Adrenal gland (tissue), 12 donors: ENCODE results near the gene ADGRA1. TPM values are rescaled to one million over a fixed set of nuclear protein-coding genes. Genes with fewer than 3 reads are reported as not detected.
A peak's percentile ranks its signal among the peaks of the same experiment; 100 is the strongest.

Experiments used
- DNase-seq, 7 donors: peaks; one replicate each; pipeline ENCODE4 v3.0.0-alpha.2; 2019 to 2020
- H3K27ac ChIP-seq, 5 donors: fragments of 200-600 bp; sonication (generic) in 4 of 5; 1 replicate in 3 of 5; 2 replicates in 2 of 5; pipeline versions ENCODE4 v1.5.1 to v1.8.0; 2016 to 2020; ENCODE audit warnings: mild to moderate bottlenecking in 1 of 5
- H3K27me3 ChIP-seq: fragments of 200-600 bp; 2 replicates; pipeline ENCODE4 v1.8.0; 2021
- H3K36me3 ChIP-seq, 2 donors: fragments of 200-600 bp; replicated peaks in 1 of 2; 1 replicate in 1 of 2; 2 replicates in 1 of 2; pipeline versions ENCODE4 v1.5.1 to v1.8.0; 2018 to 2022
- H3K4me1 ChIP-seq, 2 donors: fragments of 200-600 bp; replicated peaks in 1 of 2; 1 replicate in 1 of 2; 2 replicates in 1 of 2; pipeline versions ENCODE4 v1.5.1 to v1.8.0; 2018 to 2021
- H3K4me3 ChIP-seq, 4 donors: fragments of 200-600 bp; sonication (generic) in 3 of 4; one replicate each; pipeline ENCODE4 v1.5.1; 2016 to 2018
- H3K9me3 ChIP-seq, 3 donors: fragments of 200-600 bp; sonication (generic) in 1 of 3; replicated peaks in 1 of 3; 1 replicate in 2 of 3; 2 replicates in 1 of 3; pipeline versions ENCODE4 v1.5.1 to v1.8.0; 2016 to 2021
- CTCF ChIP-seq, 6 experiments: fragments of 450-650 bp in 4 of 6; fragments of 200-600 bp in 2 of 6; sonication (generic) in 1 of 6; IDR thresholded peaks; 1 replicate in 5 of 6; 2 replicates in 1 of 6; pipeline versions ENCODE4 v1.5.1 to v1.8.0; 2016 to 2021; ENCODE audit warnings: antibody characterized with exemption in 6 of 6, mild to moderate bottlenecking in 2 of 6, moderate library complexity in 1 of 6
- POLR2A ChIP-seq, 2 donors: fragments of 450-650 bp; IDR thresholded peaks; one replicate each; pipeline ENCODE4 v1.6.1; 2017; ENCODE audit warnings: antibody characterized with exemption in 2 of 2, mild to moderate bottlenecking in 2 of 2, moderate library complexity in 1 of 2
- WGBS, 4 donors: extraction: QIAGEN DNeasy Blood & Tissue Kit in 2 of 4; methylation state at CpG; one replicate each; pipeline versions ENCODE4 v1.1.5 to v1.1.7; 2013 to 2017; 5-methylcytosine and 5-hydroxymethylcytosine counted together
- intact Hi-C, 2 donors: fragments of 100-400 bp; cut with DNase I; formaldehyde crosslinking; loops; one replicate each; pipeline versions ENCODE4 v1.14.1 to v1.15.0; 2022 to 2023
- polyA plus RNA-seq, 3 donors: library from polyadenylated mRNA; stranded (reverse); fragments of 200-250 nt in 2 of 3; fragments of 350-450 nt in 1 of 3; fragmentation: Illumina TruSeq in 1 of 3; extraction: RNeasy Lipid Tissue Mini Kit (QIAGEN cat#74804) in 1 of 3; gene quantifications; one replicate each; pipeline ENCODE4 v1.2.3, GENCODE V29; 2013 to 2014
- total RNA-seq, 9 donors: library from RNA; depleted of rRNA in 4 of 9; stranded (reverse); fragments of >200 nt in 4 of 9; fragments of 120-200 nt in 1 of 9; fragmentation: NEBNext Ultra II Directional in 1 of 9; extraction: Animal tissue kit (Norgen Biotek cat#: 25700) in 1 of 9; gene quantifications; one replicate each; pipeline versions ENCODE4 v1.1.0 to v1.2.4, GENCODE V29; 2013 to 2023
- donor health status: healthy with polysubstance abuse.
- donor health status: Bipolar disorder and iron deficiency.
- donor health status: DM: yes; HTN: yes; CAD: no.
- donor health status: DM: no; HTN: no; CAD: no.
- donor health status: DM: no; HTN: no; CAD: no.
- donor health status: DM: yes; HTN: yes; CAD: no.

Gene ADGRA1
- total and polyA plus RNA-seq, 12 donors: 0.06 to 8.2 (median 2.7) TPM; not detected in 2

GRCh38 chr10:133123746-133124356 lies 36.1 kb downstream of the ADGRA1 start:
- DNase-seq: no peak
- peaks cover 12% of the 10 kb centered on the region for H3K27me3 ChIP-seq

GRCh38 chr10:133124357-133125211 lies 36.9 kb downstream of the ADGRA1 start:
- 29 to 52% (median 30%) methylated on average over 9 to 58 of the region's 58 CpGs for WGBS, 4 donors
- peaks cover 12% of the 10 kb centered on the region for H3K27me3 ChIP-seq
- TF ChIP-seq POLR2A (IDR thresholded peaks at IDR 0.05) (no peak), CTCF (IDR thresholded peaks at IDR 0.05) (peak; percentile 21 to 77 (median 54))
- H3K36me3 ChIP-seq: no peaks in the 10 kb centered on the region
- no peaks in the 10 kb centered on the region for H3K4me1 ChIP-seq
- H3K4me3 ChIP-seq: no peak overlapping the region
- H3K27ac ChIP-seq: no peak overlapping the region
- intact Hi-C loops: loop anchor here (5.0 kb wide), 2 partner anchors 182 to 287 kb away; partner anchors contain the start of gene CFAP46 (in 1 of the 2)
- no peaks in the 10 kb centered on the region for H3K9me3 ChIP-seq
- DNase-seq: peak in 5 of 7 donors; percentile 29 to 60 (median 46)

More at GRCh38 chr10:133123746-133124356, 36.1 kb downstream of the ADGRA1 start:
- H3K4me3 ChIP-seq: no peak overlapping the region
- intact Hi-C loops: loop anchor here in 1 of 2 donors (2.0 to 5.0 kb wide), 2 partner anchors 183 to 287 kb away; no protein-coding TSS in a partner anchor
- WGBS, 4 donors: 71 to 81% (median 74%) methylated on average over 14 to 23 of the region's 23 CpGs
- H3K36me3 ChIP-seq: no peaks in the 10 kb centered on the region
- no peaks in the 10 kb centered on the region for H3K4me1 ChIP-seq
- no peak overlapping the region for H3K27ac ChIP-seq
- H3K9me3 ChIP-seq: no peaks in the 10 kb centered on the region
- TF ChIP-seq POLR2A (IDR thresholded peaks at IDR 0.05): no peak
- no peak for TF ChIP-seq CTCF (IDR thresholded peaks at IDR 0.05)

DNA sequence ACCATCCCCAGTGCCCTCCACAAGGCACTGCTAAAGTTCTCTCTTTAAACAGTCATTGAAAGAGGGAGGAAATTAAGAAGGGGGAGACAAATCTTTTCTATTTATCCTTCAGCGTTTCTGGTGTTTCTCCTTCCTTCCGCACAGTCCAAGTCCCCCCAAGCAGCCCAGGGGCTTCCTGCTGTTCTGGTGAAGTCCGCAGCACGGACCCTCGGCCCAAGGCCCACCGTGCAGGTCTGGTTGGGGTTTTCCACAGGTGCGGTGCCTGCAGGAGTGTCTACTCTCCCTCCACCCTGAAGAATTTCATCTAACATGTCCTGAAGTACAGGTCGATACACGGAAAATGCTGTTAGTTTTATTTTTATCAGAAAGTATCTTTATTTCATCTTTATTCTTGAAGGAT lies 38.2 kb downstream of the ADGRA1 start:
- Histone ChIP-seq H3K27ac (no peak overlapping the region), H3K9me3 (no peaks in the 10 kb centered on the region), H3K4me1 (no peaks in the 10 kb centered on the region), H3K36me3 (no peaks in the 10 kb centered on the region), H3K4me3 (no peak overlapping the region), H3K27me3 (peaks cover 12% of the 10 kb centered on the region)
- WGBS, 4 donors: 82 to 87% (median 84%) methylated on average over 9 of the region's 9 CpGs
- TF ChIP-seq CTCF (IDR thresholded peaks at IDR 0.05) (no peak), POLR2A (IDR thresholded peaks at IDR 0.05) (no peak)
- peak in 1 of 7 donors; percentile 49 for DNase-seq
- intact Hi-C loops: loop anchor here in 1 of 2 donors (5.0 kb wide), 1 partner anchor 184 kb away; the partner anchor contains the start of gene CFAP46
